ENCODE measurements around the gene ZSCAN5A.

ZSCAN5A gene

DNA sequence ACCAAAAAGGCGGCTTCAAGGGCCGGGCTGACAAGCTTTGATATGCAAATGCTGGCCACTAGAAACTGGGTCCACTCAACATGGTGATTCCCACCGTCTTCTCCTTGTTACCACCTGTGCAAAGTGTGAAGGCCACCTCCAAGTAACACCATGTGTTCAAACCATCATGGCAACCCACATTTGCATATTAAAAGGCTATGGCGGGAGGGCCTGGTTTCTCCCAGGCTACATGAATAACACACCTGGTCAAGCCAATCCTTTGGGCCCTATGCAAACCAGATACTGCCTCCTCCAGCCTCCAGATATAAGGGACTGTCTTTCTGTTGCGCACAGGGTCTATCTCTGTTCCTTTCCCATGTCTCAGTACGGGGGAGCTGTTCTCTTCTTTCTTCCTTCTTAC is 36.6 kb upstream of the ZSCAN5A start:
- Histone ChIP-seq H3K9me3 (ENCODE audit: control insufficient read depth, low read length) (no peaks in the 10 kb centered on the region), H3K14ac (ENCODE audit: low read length in 2 of 2) (no peak overlapping the region), H3K4me3 (ENCODE audit: insufficient read depth in 1 of 2, low read depth in 1 of 2, low read length in 2 of 2) (no peak overlapping the region)

DNA sequence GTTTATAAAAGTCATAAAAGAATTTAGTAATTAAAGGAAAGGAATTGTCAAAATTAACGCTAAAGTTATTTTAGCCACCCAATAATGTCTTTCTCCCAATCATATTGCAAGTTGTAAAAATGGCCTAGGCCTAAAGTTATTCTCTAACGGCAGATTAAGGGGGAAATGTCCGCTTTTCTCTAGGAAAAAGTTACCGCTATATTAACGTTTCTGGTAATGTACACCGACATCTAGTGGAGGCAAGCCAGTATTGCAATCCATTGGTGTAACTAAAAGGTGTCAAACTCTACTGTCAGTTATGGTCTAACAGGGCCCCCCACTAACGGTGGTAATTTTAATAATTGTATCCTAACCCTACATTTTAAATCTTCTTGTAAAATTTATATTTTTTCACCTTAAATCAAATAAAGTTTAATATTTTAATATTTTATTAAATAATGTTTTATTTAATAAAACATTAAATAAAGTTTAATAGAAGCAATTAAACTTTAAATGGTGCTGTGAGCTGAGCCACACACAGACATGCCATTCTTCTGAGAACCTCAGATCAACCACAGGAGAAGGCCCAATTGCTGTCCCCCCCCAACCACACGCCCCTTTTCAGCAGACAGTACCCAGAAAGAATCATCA is 35.9 kb upstream of the ZSCAN5A start:
- Histone ChIP-seq H2BK120ac (ENCODE audit: low read depth, low read length) (no peak overlapping the region), H3K4ac (ENCODE audit: low read depth in 1 of 2, low read length in 2 of 2) (no peak overlapping the region), H3K23ac (ENCODE audit: low read length in 2 of 2) (no peak overlapping the region), H4K91ac (ENCODE audit: low read length) (no peak overlapping the region), H3K4me1 (ENCODE audit: control insufficient read depth, insufficient read depth, low read depth, low read length) (no peaks in the 10 kb centered on the region), H2AFZ (ENCODE audit: low read depth, low read length) (no peak overlapping the region), H3K27me3 (ENCODE audit: control insufficient read depth in 1 of 2, insufficient read depth in 1 of 2, low read length in 2 of 2) (no peaks in the 10 kb centered on the region), H2BK15ac (ENCODE audit: low read depth, poor library complexity, severe bottlenecking) (no peak overlapping the region), H2BK12ac (ENCODE audit: low read length in 2 of 2) (no peak overlapping the region), H3K9ac (ENCODE audit: low read length) (peak overlapping the region; percentile 46), H3K14ac (ENCODE audit: low read length in 2 of 2) (no peak overlapping the region), H2BK5ac (ENCODE audit: low read depth, low read length, poor library complexity, severe bottlenecking) (no peak overlapping the region), H4K8ac (ENCODE audit: low read length) (no peak overlapping the region), H3K27ac (ENCODE audit: low read length, poor library complexity, severe bottlenecking) (no peak overlapping the region), H3K4me2 (ENCODE audit: low read length, poor library complexity, severe bottlenecking) (no peak overlapping the region), H3K9me3 (ENCODE audit: control insufficient read depth, low read length) (no peaks in the 10 kb centered on the region), H3K79me1 (replicated peaks; ENCODE audit: low read length, poor library complexity, severe bottlenecking) (no peaks in the 10 kb centered on the region), H3K36me3 (ENCODE audit: control insufficient read depth in 1 of 2, insufficient read depth in 2 of 2, low read depth in 1 of 2, low read length in 2 of 2) (no peaks in the 10 kb centered on the region), H2AK5ac (ENCODE audit: low read length, severe bottlenecking) (no peak overlapping the region), H3K4me3 (ENCODE audit: insufficient read depth in 1 of 2, low read depth in 1 of 2, low read length in 2 of 2) (no peak overlapping the region), H3K18ac (ENCODE audit: low read depth in 1 of 2, low read length in 2 of 2) (no peak overlapping the region)
- WGBS = 11% methylated on average over 5 of the region's 8 CpGs
- peak; percentile 56 for DNase-seq

More for the DNA sequence above, 36.6 kb upstream of the ZSCAN5A start:
- 71% methylated on average over 6 of the region's 6 CpGs for WGBS
- Histone ChIP-seq H3K4me1 (ENCODE audit: control insufficient read depth, insufficient read depth, low read depth, low read length) (no peaks in the 10 kb centered on the region), H2BK5ac (ENCODE audit: low read depth, low read length, poor library complexity, severe bottlenecking) (no peak overlapping the region), H3K27me3 (ENCODE audit: control insufficient read depth in 1 of 2, insufficient read depth in 1 of 2, low read length in 2 of 2) (no peaks in the 10 kb centered on the region), H4K8ac (ENCODE audit: low read length) (no peak overlapping the region), H2BK12ac (ENCODE audit: low read length in 2 of 2) (no peak overlapping the region), H3K9ac (ENCODE audit: low read length) (no peak overlapping the region), H4K91ac (ENCODE audit: low read length) (no peak overlapping the region), H3K23ac (ENCODE audit: low read length in 2 of 2) (no peak overlapping the region), H3K4me2 (ENCODE audit: low read length, poor library complexity, severe bottlenecking) (no peak overlapping the region), H3K36me3 (ENCODE audit: control insufficient read depth in 1 of 2, insufficient read depth in 2 of 2, low read depth in 1 of 2, low read length in 2 of 2) (no peaks in the 10 kb centered on the region), H3K27ac (ENCODE audit: low read length, poor library complexity, severe bottlenecking) (no peak overlapping the region), H3K79me1 (replicated peaks; ENCODE audit: low read length, poor library complexity, severe bottlenecking) (no peaks in the 10 kb centered on the region), H2AK5ac (ENCODE audit: low read length, severe bottlenecking) (no peak overlapping the region), H2AFZ (ENCODE audit: low read depth, low read length) (no peak overlapping the region), H2BK15ac (ENCODE audit: low read depth, poor library complexity, severe bottlenecking) (no peak overlapping the region), H3K4ac (ENCODE audit: low read depth in 1 of 2, low read length in 2 of 2) (no peak overlapping the region), H2BK120ac (ENCODE audit: low read depth, low read length) (no peak overlapping the region), H3K18ac (ENCODE audit: low read depth in 1 of 2, low read length in 2 of 2) (no peak overlapping the region)
- DNase-seq = no peak

DNA sequence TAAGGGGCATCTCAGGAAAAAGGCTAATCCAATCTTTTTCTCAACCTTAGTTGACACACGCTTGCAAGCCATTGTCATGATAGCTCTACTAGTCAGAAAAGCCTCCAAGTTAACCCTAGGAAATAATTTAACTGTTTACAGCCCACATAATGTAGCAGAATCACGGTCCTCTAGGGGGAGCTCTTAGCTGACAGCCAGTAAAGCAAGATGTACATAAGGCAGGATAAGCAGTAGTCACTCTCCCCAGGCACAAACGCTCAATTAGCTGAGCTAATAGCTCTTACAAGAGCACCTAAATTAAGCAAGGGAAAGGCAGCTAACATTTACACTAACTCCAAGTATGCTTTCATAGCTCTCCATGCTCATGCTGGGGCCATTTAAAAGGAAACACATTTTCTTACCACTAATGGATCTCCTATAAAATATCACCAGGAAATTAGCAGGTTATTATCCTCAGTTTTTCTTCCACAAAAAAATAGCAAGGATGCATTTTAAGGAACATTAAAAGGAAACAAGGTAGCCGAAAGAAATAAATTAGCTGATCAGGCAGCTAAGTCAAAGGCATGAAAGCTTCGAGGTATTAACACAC is 33.7 kb upstream of the ZSCAN5A start:
- no peaks in the 10 kb centered on the region for H3K79me1 ChIP-seq (replicated peaks; ENCODE audit: low read length, poor library complexity, severe bottlenecking)
- H3K18ac ChIP-seq (ENCODE audit: low read depth in 1 of 2, low read length in 2 of 2) = no peak overlapping the region
- H3K36me3 ChIP-seq (ENCODE audit: control insufficient read depth in 1 of 2, insufficient read depth in 2 of 2, low read depth in 1 of 2, low read length in 2 of 2) = no peaks in the 10 kb centered on the region
- no peak overlapping the region for H3K9ac ChIP-seq (ENCODE audit: low read length)
- H2AK5ac ChIP-seq (ENCODE audit: low read length, severe bottlenecking) = no peak overlapping the region
- no peak overlapping the region for H2BK15ac ChIP-seq (ENCODE audit: low read depth, poor library complexity, severe bottlenecking)
- no peak overlapping the region for H3K4me3 ChIP-seq (ENCODE audit: insufficient read depth in 1 of 2, low read depth in 1 of 2, low read length in 2 of 2)
- no peak overlapping the region for H2BK5ac ChIP-seq (ENCODE audit: low read depth, low read length, poor library complexity, severe bottlenecking)
- H3K27ac ChIP-seq (ENCODE audit: low read length, poor library complexity, severe bottlenecking) = no peak overlapping the region
- H3K4me2 ChIP-seq (ENCODE audit: low read length, poor library complexity, severe bottlenecking) = no peak overlapping the region
- H3K27me3 ChIP-seq (ENCODE audit: control insufficient read depth in 1 of 2, insufficient read depth in 1 of 2, low read length in 2 of 2) = no peaks in the 10 kb centered on the region
- no peak overlapping the region for H2BK120ac ChIP-seq (ENCODE audit: low read depth, low read length)
- no peaks in the 10 kb centered on the region for H3K4me1 ChIP-seq (ENCODE audit: control insufficient read depth, insufficient read depth, low read depth, low read length)
- H4K91ac ChIP-seq (ENCODE audit: low read length) = no peak overlapping the region
- H3K4ac ChIP-seq (ENCODE audit: low read depth in 1 of 2, low read length in 2 of 2) = no peak overlapping the region
- H3K23ac ChIP-seq (ENCODE audit: low read length in 2 of 2) = no peak overlapping the region
- H3K9me3 ChIP-seq (ENCODE audit: control insufficient read depth, low read length) = peaks cover 6% of the 10 kb centered on the region
- 68% methylated on average over 5 of the region's 5 CpGs for WGBS
- H2AFZ ChIP-seq (ENCODE audit: low read depth, low read length) = no peak overlapping the region
- H2BK12ac ChIP-seq (ENCODE audit: low read length in 2 of 2) = no peak overlapping the region
- DNase-seq = peak; percentile 7
- no peak overlapping the region for H3K14ac ChIP-seq (ENCODE audit: low read length in 2 of 2)
- no peak overlapping the region for H4K8ac ChIP-seq (ENCODE audit: low read length)

DNA sequence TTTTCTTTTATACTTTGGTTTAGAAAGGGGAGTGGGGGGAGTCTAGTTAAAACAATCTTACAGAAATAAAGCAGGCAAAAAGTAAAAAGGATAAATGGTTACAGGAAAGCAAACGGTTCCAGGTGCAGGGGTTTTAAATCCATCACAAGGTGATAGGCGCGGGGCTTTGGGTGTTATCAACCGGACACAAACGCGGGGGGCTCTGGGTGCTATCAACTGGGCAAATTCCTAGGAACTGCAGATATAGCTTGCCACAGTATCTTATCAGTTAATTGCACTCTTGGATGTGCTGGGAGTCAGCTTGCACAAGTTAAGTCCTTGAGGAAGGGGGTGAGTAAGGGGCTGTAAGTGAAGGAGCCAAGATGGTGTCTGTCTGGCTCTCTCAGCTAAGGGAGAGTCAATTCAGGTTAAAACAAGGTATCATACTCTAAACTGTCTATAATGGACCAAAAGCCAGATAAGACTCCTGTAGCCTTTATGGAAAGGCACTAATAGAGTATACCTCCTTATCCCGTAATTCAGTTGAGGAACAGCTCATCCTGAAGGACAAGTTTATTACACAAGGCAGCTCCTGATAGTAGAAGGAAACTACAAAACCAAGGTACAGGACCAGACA is 32.6 kb upstream of the ZSCAN5A start:
- Histone ChIP-seq H3K4ac (ENCODE audit: low read depth in 1 of 2, low read length in 2 of 2) (no peak overlapping the region), H3K36me3 (ENCODE audit: control insufficient read depth in 1 of 2, insufficient read depth in 2 of 2, low read depth in 1 of 2, low read length in 2 of 2) (no peaks in the 10 kb centered on the region), H3K23ac (ENCODE audit: low read length in 2 of 2) (no peak overlapping the region), H2AFZ (ENCODE audit: low read depth, low read length) (no peak overlapping the region), H3K9ac (ENCODE audit: low read length) (no peak overlapping the region), H2BK5ac (ENCODE audit: low read depth, low read length, poor library complexity, severe bottlenecking) (no peak overlapping the region), H3K4me1 (ENCODE audit: control insufficient read depth, insufficient read depth, low read depth, low read length) (no peaks in the 10 kb centered on the region), H3K4me3 (ENCODE audit: insufficient read depth in 1 of 2, low read depth in 1 of 2, low read length in 2 of 2) (no peak overlapping the region), H2AK5ac (ENCODE audit: low read length, severe bottlenecking) (no peak overlapping the region), H3K27ac (ENCODE audit: low read length, poor library complexity, severe bottlenecking) (no peak overlapping the region), H4K8ac (ENCODE audit: low read length) (no peak overlapping the region), H3K14ac (ENCODE audit: low read length in 2 of 2) (no peak overlapping the region), H3K79me1 (replicated peaks; ENCODE audit: low read length, poor library complexity, severe bottlenecking) (no peaks in the 10 kb centered on the region), H3K27me3 (ENCODE audit: control insufficient read depth in 1 of 2, insufficient read depth in 1 of 2, low read length in 2 of 2) (no peaks in the 10 kb centered on the region), H2BK12ac (ENCODE audit: low read length in 2 of 2) (no peak overlapping the region), H2BK120ac (ENCODE audit: low read depth, low read length) (no peak overlapping the region), H3K9me3 (ENCODE audit: control insufficient read depth, low read length) (peaks cover 15% of the 10 kb centered on the region), H2BK15ac (ENCODE audit: low read depth, poor library complexity, severe bottlenecking) (no peak overlapping the region), H3K18ac (ENCODE audit: low read depth in 1 of 2, low read length in 2 of 2) (no peak overlapping the region), H3K4me2 (ENCODE audit: low read length, poor library complexity, severe bottlenecking) (no peak overlapping the region), H4K91ac (ENCODE audit: low read length) (no peak overlapping the region)
- WGBS = 87% methylated on average over 7 of the region's 7 CpGs
- DNase-seq = no peak

All from mesenchymal stem cell (in vitro differentiated cells and primary cell).